Measurements from ENCODE around the gene NCKAP5.
"Not testable (repeated sequence)": the region's sequence is repeated elsewhere in the genome, so short reads cannot be mapped to it uniquely, and the experiment has no call there.

NCKAP5 gene

GRCh38 chr2:133526530-133527300 lies 41.5 kb downstream of the NCKAP5 start:
- Mint-ChIP-seq H3K27ac (ENCODE audit: low read depth) (no peak overlapping the region), H3K4me1 (no peaks in the 10 kb centered on the region), H3K36me3 (ENCODE audit: insufficient read depth) (no peaks in the 10 kb centered on the region), H3K27me3 (no peaks in the 10 kb centered on the region), H3K4me3 (no peak overlapping the region), H3K9me3 (peaks cover 4% of the 10 kb centered on the region)
- ATAC-seq (replicated peaks; ENCODE audit: extremely low read depth, poor library complexity, severe bottlenecking) (no peak), DNase-seq (ENCODE audit: low spot score in 2 of 2) (no peak)

- ATAC-seq (replicated peaks; ENCODE audit: extremely low read depth, poor library complexity, severe bottlenecking) = no peak
- no peak overlapping the region for H3K27ac Mint-ChIP-seq (ENCODE audit: low read depth)
- H3K27me3 Mint-ChIP-seq = no peaks in the 10 kb centered on the region
- peaks cover 5% of the 10 kb centered on the region for H3K9me3 Mint-ChIP-seq
- H3K4me1 Mint-ChIP-seq = no peaks in the 10 kb centered on the region
- no peaks in the 10 kb centered on the region for H3K36me3 Mint-ChIP-seq (ENCODE audit: insufficient read depth)
- no peak overlapping the region for H3K4me3 Mint-ChIP-seq
- DNase-seq (ENCODE audit: low spot score in 2 of 2) = no peak
Observed at GRCh38 chr2:133525613-133526529, 42.4 kb downstream of the NCKAP5 start.

- DNase-seq (ENCODE audit: low spot score in 2 of 2) = no peak
- Mint-ChIP-seq H3K36me3 (ENCODE audit: insufficient read depth) (no peaks in the 10 kb centered on the region), H3K4me3 (no peak overlapping the region), H3K9me3 (peaks cover 5% of the 10 kb centered on the region), H3K4me1 (no peaks in the 10 kb centered on the region), H3K27ac (ENCODE audit: low read depth) (no peak overlapping the region), H3K27me3 (no peaks in the 10 kb centered on the region)
- ATAC-seq (replicated peaks; ENCODE audit: extremely low read depth, poor library complexity, severe bottlenecking) = no peak
Observed at GRCh38 chr2:133525090-133525489, 43.2 kb downstream of the NCKAP5 start.

- no peaks in the 10 kb centered on the region for H3K27me3 Mint-ChIP-seq
- no peaks in the 10 kb centered on the region for H3K4me1 Mint-ChIP-seq
- H3K4me3 Mint-ChIP-seq = no peak overlapping the region
- no peak for ATAC-seq (replicated peaks; ENCODE audit: extremely low read depth, poor library complexity, severe bottlenecking)
- no peak overlapping the region for H3K27ac Mint-ChIP-seq (ENCODE audit: low read depth)
- no peaks in the 10 kb centered on the region for H3K36me3 Mint-ChIP-seq (ENCODE audit: insufficient read depth)
- peaks cover 10% of the 10 kb centered on the region for H3K9me3 Mint-ChIP-seq
- DNase-seq (ENCODE audit: low spot score in 2 of 2) = no peak
Observed at GRCh38 chr2:133523406-133523805, 44.9 kb downstream of the NCKAP5 start.

- H3K4me1 Mint-ChIP-seq = no peaks in the 10 kb centered on the region
- H3K9me3 Mint-ChIP-seq = peaks cover 10% of the 10 kb centered on the region
- no peaks in the 10 kb centered on the region for H3K36me3 Mint-ChIP-seq (ENCODE audit: insufficient read depth)
- no peak overlapping the region for H3K4me3 Mint-ChIP-seq
- no peak overlapping the region for H3K27ac Mint-ChIP-seq (ENCODE audit: low read depth)
- DNase-seq (ENCODE audit: low spot score in 2 of 2) = no peak
- ATAC-seq (replicated peaks; ENCODE audit: extremely low read depth, poor library complexity, severe bottlenecking) = no peak
- H3K27me3 Mint-ChIP-seq = no peaks in the 10 kb centered on the region
Observed at GRCh38 chr2:133522204-133522603, 46.1 kb downstream of the NCKAP5 start.

- H3K4me1 Mint-ChIP-seq = no peaks in the 10 kb centered on the region
- no peak for ATAC-seq (replicated peaks; ENCODE audit: extremely low read depth, poor library complexity, severe bottlenecking)
- H3K36me3 Mint-ChIP-seq (ENCODE audit: insufficient read depth) = no peaks in the 10 kb centered on the region
- H3K9me3 Mint-ChIP-seq = peaks cover 10% of the 10 kb centered on the region
- H3K4me3 Mint-ChIP-seq = no peak overlapping the region
- DNase-seq (ENCODE audit: low spot score in 2 of 2) = no peak
- no peaks in the 10 kb centered on the region for H3K27me3 Mint-ChIP-seq
- no peak overlapping the region for H3K27ac Mint-ChIP-seq (ENCODE audit: low read depth)
Observed at GRCh38 chr2:133521146-133521745, 47.0 kb downstream of the NCKAP5 start.

GRCh38 chr2:133519677-133520076 lies 48.6 kb downstream of the NCKAP5 start:
- not testable (repeated sequence) for H3K27ac Mint-ChIP-seq (ENCODE audit: low read depth); H3K27me3 Mint-ChIP-seq; H3K4me1 Mint-ChIP-seq; H3K36me3 Mint-ChIP-seq (ENCODE audit: insufficient read depth); DNase-seq (ENCODE audit: low spot score in 2 of 2); H3K4me3 Mint-ChIP-seq; ATAC-seq (replicated peaks; ENCODE audit: extremely low read depth, poor library complexity, severe bottlenecking)
- H3K9me3 Mint-ChIP-seq = peaks cover 10% of the 10 kb centered on the region

GRCh38 chr2:133518700-133519344 lies 49.4 kb downstream of the NCKAP5 start:
- Mint-ChIP-seq H3K36me3 (ENCODE audit: insufficient read depth) (no peaks in the 10 kb centered on the region), H3K4me3 (no peak overlapping the region), H3K9me3 (peaks cover 10% of the 10 kb centered on the region), H3K27me3 (no peaks in the 10 kb centered on the region), H3K27ac (ENCODE audit: low read depth) (no peak overlapping the region), H3K4me1 (no peaks in the 10 kb centered on the region)
- ATAC-seq (replicated peaks; ENCODE audit: extremely low read depth, poor library complexity, severe bottlenecking) (no peak), DNase-seq (ENCODE audit: low spot score in 2 of 2) (no peak)

GRCh38 chr2:133517876-133518275 lies 50.4 kb downstream of the NCKAP5 start:
- Mint-ChIP-seq H3K4me3 (no peak overlapping the region), H3K27ac (ENCODE audit: low read depth) (no peak overlapping the region), H3K27me3 (no peaks in the 10 kb centered on the region), H3K9me3 (peaks cover 10% of the 10 kb centered on the region), H3K4me1 (no peaks in the 10 kb centered on the region), H3K36me3 (ENCODE audit: insufficient read depth) (no peaks in the 10 kb centered on the region)
- ATAC-seq (replicated peaks; ENCODE audit: extremely low read depth, poor library complexity, severe bottlenecking) (no peak), DNase-seq (ENCODE audit: low spot score in 2 of 2) (no peak)

GRCh38 chr2:133516405-133517026 lies 51.7 kb downstream of the NCKAP5 start:
- H3K36me3 Mint-ChIP-seq (ENCODE audit: insufficient read depth) = no peaks in the 10 kb centered on the region
- DNase-seq (ENCODE audit: low spot score in 2 of 2) (no peak), ATAC-seq (replicated peaks; ENCODE audit: extremely low read depth, poor library complexity, severe bottlenecking) (no peak)
- no peak overlapping the region for H3K27ac Mint-ChIP-seq (ENCODE audit: low read depth)
- no peak overlapping the region for H3K4me3 Mint-ChIP-seq
- H3K4me1 Mint-ChIP-seq = no peaks in the 10 kb centered on the region
- no peaks in the 10 kb centered on the region for H3K27me3 Mint-ChIP-seq
- peaks cover 5% of the 10 kb centered on the region for H3K9me3 Mint-ChIP-seq

GRCh38 chr2:133515271-133515670 lies 53.0 kb downstream of the NCKAP5 start:
- no peak for ATAC-seq (replicated peaks; ENCODE audit: extremely low read depth, poor library complexity, severe bottlenecking)
- Mint-ChIP-seq H3K36me3 (ENCODE audit: insufficient read depth) (no peaks in the 10 kb centered on the region), H3K4me3 (no peak overlapping the region), H3K4me1 (no peaks in the 10 kb centered on the region), H3K27ac (ENCODE audit: low read depth) (no peak overlapping the region), H3K9me3 (peaks cover 5% of the 10 kb centered on the region), H3K27me3 (no peaks in the 10 kb centered on the region)
- DNase-seq (ENCODE audit: low spot score in 2 of 2) = no peak

- Mint-ChIP-seq H3K27me3 (no peaks in the 10 kb centered on the region), H3K9me3 (peaks cover 5% of the 10 kb centered on the region), H3K4me3 (no peak overlapping the region), H3K4me1 (no peaks in the 10 kb centered on the region), H3K27ac (ENCODE audit: low read depth) (no peak overlapping the region), H3K36me3 (ENCODE audit: insufficient read depth) (no peaks in the 10 kb centered on the region)
- no peak for DNase-seq (ENCODE audit: low spot score in 2 of 2)
- no peak for ATAC-seq (replicated peaks; ENCODE audit: extremely low read depth, poor library complexity, severe bottlenecking)
Observed at GRCh38 chr2:133513893-133514292, 54.4 kb downstream of the NCKAP5 start.
